GM23248 (cell line): Measurements from ENCODE around the gene DPCD. TPM values are rescaled to one million over a fixed set of nuclear protein-coding genes. Genes with fewer than 3 reads are reported as not detected.

Source experiments
- DNase-seq: peaks from one replicate; pipeline ENCODE4 v3.0.0-alpha.2; 2015
- H2AFZ ChIP-seq: fragments of 200-600 bp; sonication (generic); 2 replicates; pipeline ENCODE4 v1.6.1; 2016; ENCODE audit warnings: antibody characterized with exemption
- H3F3A ChIP-seq: fragments of 200-600 bp; sonication (generic); 2 replicates; pipeline ENCODE4 v1.6.1; 2016; ENCODE audit warnings: mild to moderate bottlenecking, antibody characterized with exemption, mixed run types; ENCODE audit not compliant: insufficient read depth
- H3K27ac ChIP-seq: fragments of 200-600 bp; sonication (generic); 2 replicates; pipeline ENCODE4 v1.5.1; 2016; ENCODE audit warnings: mild to moderate bottlenecking
- H3K27me3 ChIP-seq: fragments of 200-600 bp; sonication (generic); replicated peaks from 2 replicates; pipeline ENCODE4 v1.6.1; 2016; ENCODE audit warnings: mild to moderate bottlenecking; ENCODE audit not compliant: insufficient read depth
- H3K36me3 ChIP-seq: fragments of 200-600 bp; sonication (generic); 2 replicates; pipeline ENCODE4 v1.6.1; 2016; ENCODE audit warnings: low read depth, mild to moderate bottlenecking
- H3K4me1 ChIP-seq: fragments of 200-600 bp; sonication (generic); 2 replicates; pipeline ENCODE4 v1.6.1; 2016; ENCODE audit warnings: mild to moderate bottlenecking; ENCODE audit not compliant: insufficient read depth
- H3K4me2 ChIP-seq: fragments of 200-600 bp; sonication (generic); one replicate; pipeline ENCODE4 v1.6.1; 2016; ENCODE audit warnings: mild to moderate bottlenecking; ENCODE audit not compliant: unreplicated experiment
- H3K4me3 ChIP-seq: fragments of 200-600 bp; sonication (generic); 2 replicates; pipeline ENCODE4 v1.5.1; 2016; ENCODE audit warnings: mild to moderate bottlenecking
- H3K79me2 ChIP-seq: fragments of 200-600 bp; sonication (generic); 2 replicates; pipeline ENCODE4 v1.6.1; 2016; ENCODE audit warnings: mild to moderate bottlenecking; ENCODE audit not compliant: insufficient read depth
- H3K9ac ChIP-seq: fragments of 200-600 bp; sonication (generic); 2 replicates; pipeline ENCODE4 v1.6.1; 2016; ENCODE audit warnings: mild to moderate bottlenecking
- H3K9me2 ChIP-seq: fragments of 200-600 bp; sonication (generic); 2 replicates; pipeline ENCODE4 v1.6.1; 2016; ENCODE audit warnings: mixed run types, mild to moderate bottlenecking, moderate library complexity; ENCODE audit not compliant: insufficient read depth
- H3K9me3 ChIP-seq: fragments of 200-600 bp; sonication (generic); one replicate; pipeline ENCODE4 v1.6.1; 2017; ENCODE audit warnings: low read depth
- H4K20me1 ChIP-seq: fragments of 200-600 bp; sonication (generic); 2 replicates; pipeline ENCODE4 v1.6.0; 2016; ENCODE audit not compliant: insufficient read depth
- EZH2 ChIP-seq: fragments of 200-600 bp; sonication (generic); IDR thresholded peaks from 2 replicates; pipeline ENCODE4 v1.6.1; 2018; ENCODE audit warnings: antibody characterized with exemption, mild to moderate bottlenecking; ENCODE audit not compliant: insufficient read depth, poor library complexity, severe bottlenecking
- EZH2phosphoT487 ChIP-seq: fragments of 200-600 bp; sonication (generic); IDR thresholded peaks from 2 replicates; pipeline ENCODE4 v1.6.1; 2018; ENCODE audit warnings: antibody characterized with exemption, moderate library complexity, mild to moderate bottlenecking, low read depth; ENCODE audit not compliant: insufficient read depth
- WGBS, 2 experiments: methylation state at CpG; one replicate each; pipeline ENCODE4 v1.1.6; 2015 to 2017; ENCODE audit warnings: low lambda C conversion rate in 2 of 2, low coverage in 1 of 2; ENCODE audit errors: missing lambda C conversion rate in 2 of 2; 5-methylcytosine and 5-hydroxymethylcytosine counted together
- in situ Hi-C: fragments of 300-500 bp; cut with MboI; formaldehyde crosslinking; loops from 2 replicates; pipeline ENCODE4 v1.15.0; 2020
- polyA plus RNA-seq: library from polyadenylated mRNA; unstranded; fragments of >200 nt; fragmentation: Nextera tagmentation; extraction: Ambion mirVana; gene quantifications from 2 replicates; pipeline ENCODE4 v1.2.1, GENCODE V29; 2016
- total RNA-seq: library from RNA; depleted of rRNA; stranded (reverse); fragments of >200 nt; shearing (Covaris generic); gene quantifications from 2 replicates; pipeline ENCODE4 v1.2.3, GENCODE V29; 2014

DPCD gene
- total and polyA plus RNA-seq, 2 experiments from 2014 or later, result 57.9 to 59.9 TPM

DNA sequence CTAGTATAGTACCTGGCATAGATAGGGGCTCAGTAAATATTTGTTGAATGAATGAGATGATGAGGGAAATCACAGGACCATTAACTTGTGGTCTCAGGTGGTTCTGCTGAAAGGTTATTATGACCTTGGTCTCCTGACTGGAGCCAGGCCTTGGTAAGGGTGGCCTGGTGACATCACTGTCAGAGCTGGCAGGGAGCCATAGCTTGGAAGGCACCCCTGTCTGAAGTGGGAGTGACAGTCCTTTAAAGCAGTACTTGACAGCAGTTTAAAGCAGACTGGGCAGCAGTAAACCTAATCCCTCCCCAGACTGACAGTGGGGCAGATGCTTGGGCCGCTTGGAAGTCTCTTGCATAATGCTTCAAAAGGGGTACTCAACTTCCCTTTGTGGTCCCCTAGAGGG is 13.4 kb downstream of the DPCD start:
- H3K9me3 ChIP-seq, result no peaks in the 10 kb centered on the region
- no peaks in the 10 kb centered on the region for H3K9me2 ChIP-seq
- no peak overlapping the region for H3K27ac ChIP-seq
- H3K36me3 ChIP-seq, result 0 out of 2 replicates have a peak, but pooled peaks cover 3% of the 10 kb centered on the region
- no peaks in the 10 kb centered on the region for H3K79me2 ChIP-seq
- H4K20me1 ChIP-seq, result no peaks in the 10 kb centered on the region
- H2AFZ ChIP-seq, result no peak overlapping the region
- H3K9ac ChIP-seq, result no peak overlapping the region
- peaks cover 9% of the 10 kb centered on the region; the same call in 1 of the 2 replicates for H3F3A ChIP-seq
- in situ Hi-C loops, result loop anchor here (10.0 kb wide), 1 partner anchor 183 kb away; the partner anchor contains the start of gene NPM3
- DNase-seq, result no peak
- no peaks in the 10 kb centered on the region for H3K27me3 ChIP-seq
- H3K4me1 ChIP-seq, result no peaks in the 10 kb centered on the region
- TF ChIP-seq EZH2phosphoT487 (no peak), EZH2 (no peak)
- 53 to 61% methylated on average over 1 of the region's 1 CpG for WGBS, 2 experiments
- no peak overlapping the region for H3K4me3 ChIP-seq
- no peak overlapping the region for H3K4me2 ChIP-seq

DNA sequence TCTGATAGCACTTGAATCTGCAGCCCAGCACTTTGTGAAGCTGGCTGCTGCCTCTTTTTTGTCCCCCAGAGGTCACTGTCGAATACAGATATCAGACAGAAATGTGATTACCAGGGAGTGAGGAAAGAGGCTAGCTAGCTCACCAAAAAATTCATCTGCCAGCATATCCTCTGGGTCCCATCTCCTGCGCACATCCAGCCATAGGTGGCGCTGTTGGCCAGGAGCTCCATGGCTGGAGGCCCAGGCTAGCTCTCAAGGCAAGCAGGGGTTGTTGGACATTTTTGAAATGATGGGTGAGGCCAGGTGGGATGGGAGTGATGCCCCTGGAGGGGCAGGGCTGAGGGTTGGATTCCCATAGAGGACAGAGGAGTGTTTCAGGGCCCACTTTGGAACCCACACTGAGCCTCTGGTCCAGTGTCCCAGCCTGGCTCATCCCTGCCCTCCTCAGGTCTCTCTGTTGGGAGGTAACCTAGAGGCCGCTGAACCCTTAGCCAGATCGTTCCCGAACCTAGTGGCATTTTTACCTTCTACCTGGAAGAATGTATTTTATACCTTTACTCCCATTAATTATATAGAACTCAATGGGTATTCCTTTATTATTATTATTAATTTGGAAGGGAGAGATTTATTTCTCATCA is 14.8 kb downstream of the DPCD start:
- no peak overlapping the region for H2AFZ ChIP-seq
- TF ChIP-seq EZH2 (no peak), EZH2phosphoT487 (no peak)
- H3K9me2 ChIP-seq, result no peaks in the 10 kb centered on the region
- WGBS, 2 experiments, result 51 to 53% methylated on average over 6 of the region's 6 CpGs
- H3K36me3 ChIP-seq, result peaks cover 3% of the 10 kb centered on the region; the same call in 1 of the 2 replicates
- no peaks in the 10 kb centered on the region for H3K27me3 ChIP-seq
- H3K27ac ChIP-seq, result no peak overlapping the region
- no peaks in the 10 kb centered on the region for H3K79me2 ChIP-seq
- no peak overlapping the region for H3K4me3 ChIP-seq
- H4K20me1 ChIP-seq, result no peaks in the 10 kb centered on the region
- peaks cover 9% of the 10 kb centered on the region; the same call in 1 of the 2 replicates for H3F3A ChIP-seq
- no peak overlapping the region for H3K4me2 ChIP-seq
- no peaks in the 10 kb centered on the region for H3K4me1 ChIP-seq
- peak; percentile 81 for DNase-seq
- in situ Hi-C loops, result loop anchor here (10.0 kb wide), 1 partner anchor 182 kb away; the partner anchor contains the start of gene NPM3
- no peak overlapping the region for H3K9ac ChIP-seq
- no peaks in the 10 kb centered on the region for H3K9me3 ChIP-seq

DNA sequence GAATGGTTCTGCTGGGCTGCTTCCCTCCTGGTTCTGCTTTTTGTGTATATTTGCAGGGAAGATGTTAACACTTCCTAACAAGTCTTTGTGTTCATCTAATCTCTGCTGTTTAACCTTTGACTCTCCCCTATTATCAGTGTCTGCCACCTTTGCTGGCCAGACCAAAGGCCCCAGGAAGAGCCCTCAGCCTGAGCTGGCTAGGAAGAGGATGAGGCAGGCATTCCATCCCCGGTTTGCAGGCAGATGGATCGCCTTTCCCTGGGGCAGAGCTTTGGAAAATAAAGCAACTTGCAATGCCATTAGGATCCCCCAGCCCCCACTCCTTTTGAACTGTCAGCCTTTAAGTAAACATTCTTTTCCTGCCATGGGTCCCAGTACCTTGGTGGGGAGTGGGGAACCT is 19.0 kb downstream of the DPCD start:
- Histone ChIP-seq H3K9me3 (no peaks in the 10 kb centered on the region), H3K9ac (no peak overlapping the region), H3K36me3 (no peaks in the 10 kb centered on the region; the same call in 1 of the 2 replicates), H3K79me2 (no peaks in the 10 kb centered on the region), H3K4me2 (no peak overlapping the region), H3K4me3 (no peak overlapping the region), H3K9me2 (no peaks in the 10 kb centered on the region), H3K27me3 (no peaks in the 10 kb centered on the region), H3K4me1 (no peaks in the 10 kb centered on the region), H4K20me1 (no peaks in the 10 kb centered on the region), H3K27ac (no peak overlapping the region), H2AFZ (no peak overlapping the region), H3F3A (peaks cover 5% of the 10 kb centered on the region; the same call in 1 of the 2 replicates)
- in situ Hi-C loops, result loop anchor here (10.0 kb wide), 1 partner anchor 178 kb away; the partner anchor contains the start of gene NPM3
- 79 to 80% methylated on average over 2 of the region's 2 CpGs for WGBS, 2 experiments
- no peak for TF ChIP-seq EZH2
- TF ChIP-seq EZH2phosphoT487, result no peak
- DNase-seq, result no peak

DNA sequence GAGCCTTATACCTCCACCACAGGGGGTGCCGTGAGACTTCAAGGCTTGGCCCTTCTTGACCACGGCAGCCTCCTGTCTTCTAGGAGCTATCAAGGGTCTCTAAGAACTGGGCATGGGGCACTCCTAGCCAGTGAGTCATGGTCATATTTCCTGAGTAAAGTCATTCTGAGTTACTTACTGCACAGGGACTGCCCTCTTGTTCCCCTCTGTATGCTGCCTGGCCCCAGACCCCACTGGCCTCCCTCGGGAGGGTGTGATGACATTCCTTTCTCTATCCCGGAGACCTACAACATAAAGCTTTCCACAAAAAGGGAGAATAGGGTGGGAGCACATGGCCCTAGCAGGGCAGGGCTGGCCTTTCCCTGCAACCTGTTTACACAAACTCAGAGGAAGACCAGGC is 21.4 kb downstream of the DPCD start:
- Histone ChIP-seq H2AFZ (no peak overlapping the region), H4K20me1 (no peaks in the 10 kb centered on the region), H3K4me1 (no peaks in the 10 kb centered on the region), H3K9me3 (no peaks in the 10 kb centered on the region), H3K9me2 (no peaks in the 10 kb centered on the region), H3K79me2 (no peaks in the 10 kb centered on the region), H3K4me3 (no peak overlapping the region), H3F3A (no peaks in the 10 kb centered on the region), H3K36me3 (no peaks in the 10 kb centered on the region; the same call in 1 of the 2 replicates), H3K9ac (no peak overlapping the region), H3K27ac (no peak overlapping the region), H3K4me2 (no peak overlapping the region), H3K27me3 (no peaks in the 10 kb centered on the region)
- no peak for DNase-seq
- WGBS, 2 experiments, result 76 to 83% methylated on average over 4 of the region's 4 CpGs
- in situ Hi-C loops, result loop anchor here (10.0 kb wide), 1 partner anchor 175 kb away; the partner anchor contains the start of gene NPM3
- TF ChIP-seq EZH2phosphoT487 (no peak), EZH2 (no peak)
